Activated T-cell treated with anti-CD3 and anti-CD28 coated beads for 4 hours (primary cell): ENCODE measurements around the gene CNTN5.
"Not testable (repeated sequence)": the region's sequence is repeated elsewhere in the genome, so short reads cannot be mapped to it uniquely, and the experiment has no call there.

Source experiments
- DNase-seq: peaks from one replicate; pipeline ENCODE4 v3.0.0-alpha.2; 2020

Gene CNTN5

DNA sequence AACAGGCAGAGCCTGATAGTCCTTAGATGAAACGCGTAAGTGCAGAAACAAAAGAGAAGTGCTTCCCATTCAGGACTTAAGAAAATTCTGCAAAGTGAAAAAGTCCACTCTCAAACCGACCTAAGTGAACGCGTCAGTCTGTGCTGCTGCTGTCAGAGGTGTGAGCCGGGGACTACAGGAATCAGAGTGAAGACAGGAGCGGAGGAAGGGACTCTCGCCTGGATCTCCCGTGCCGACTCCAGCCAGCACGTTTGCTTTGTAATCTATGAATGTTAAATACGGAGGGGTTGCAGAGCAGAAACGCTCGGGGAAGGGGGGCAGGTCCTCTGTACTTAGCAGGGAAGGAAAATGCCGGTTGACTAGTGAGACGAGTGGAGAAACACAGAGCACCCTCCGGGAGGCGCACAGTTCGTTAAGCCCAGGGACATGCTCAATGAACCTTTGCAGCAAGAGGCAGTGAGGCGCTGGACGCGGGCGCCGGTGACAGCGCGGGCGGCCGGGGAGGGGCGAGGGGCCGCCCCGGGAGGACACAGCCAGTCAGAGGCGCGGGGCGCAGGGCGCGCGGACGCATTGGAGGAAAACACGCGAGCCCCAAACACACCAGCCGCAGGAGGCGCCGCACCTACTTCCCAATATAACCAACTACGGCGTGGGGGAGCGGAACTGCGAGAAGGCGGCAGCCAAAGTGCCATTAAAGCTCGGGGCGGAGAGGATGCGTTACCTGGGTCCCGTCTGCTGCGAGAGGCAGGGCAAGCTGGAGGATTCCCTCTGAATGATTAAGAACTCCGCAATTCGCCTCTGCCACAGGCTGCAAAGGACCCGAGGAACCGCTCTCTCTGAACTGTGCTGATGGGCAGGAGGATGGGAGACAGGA is at the start of gene CNTN5:
Gene CNTN5, plus strand, starts transcription at position 598 of the 874 bp plus-strand sequence.
- no peak for DNase-seq

DNA sequence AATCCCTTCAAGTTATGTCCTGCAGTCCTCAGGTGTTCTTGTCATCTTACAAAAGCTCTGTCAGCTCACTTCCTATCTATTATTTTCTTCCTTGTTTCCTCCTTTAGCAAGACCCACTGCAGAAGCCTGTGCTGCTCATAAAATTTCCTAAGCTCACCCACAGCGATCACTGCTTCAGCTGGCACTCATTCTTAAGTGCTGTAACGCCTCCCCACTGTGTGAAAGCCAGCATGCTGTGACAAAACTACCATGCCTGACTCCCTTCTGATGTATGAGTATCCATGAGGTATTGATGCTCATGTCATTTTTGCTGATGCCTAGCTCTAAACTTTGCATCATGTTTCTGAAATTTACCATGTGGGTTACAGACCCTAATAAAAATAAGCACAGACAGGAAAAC is 41.5 kb upstream of the CNTN5 start:
- no peak for DNase-seq

DNA sequence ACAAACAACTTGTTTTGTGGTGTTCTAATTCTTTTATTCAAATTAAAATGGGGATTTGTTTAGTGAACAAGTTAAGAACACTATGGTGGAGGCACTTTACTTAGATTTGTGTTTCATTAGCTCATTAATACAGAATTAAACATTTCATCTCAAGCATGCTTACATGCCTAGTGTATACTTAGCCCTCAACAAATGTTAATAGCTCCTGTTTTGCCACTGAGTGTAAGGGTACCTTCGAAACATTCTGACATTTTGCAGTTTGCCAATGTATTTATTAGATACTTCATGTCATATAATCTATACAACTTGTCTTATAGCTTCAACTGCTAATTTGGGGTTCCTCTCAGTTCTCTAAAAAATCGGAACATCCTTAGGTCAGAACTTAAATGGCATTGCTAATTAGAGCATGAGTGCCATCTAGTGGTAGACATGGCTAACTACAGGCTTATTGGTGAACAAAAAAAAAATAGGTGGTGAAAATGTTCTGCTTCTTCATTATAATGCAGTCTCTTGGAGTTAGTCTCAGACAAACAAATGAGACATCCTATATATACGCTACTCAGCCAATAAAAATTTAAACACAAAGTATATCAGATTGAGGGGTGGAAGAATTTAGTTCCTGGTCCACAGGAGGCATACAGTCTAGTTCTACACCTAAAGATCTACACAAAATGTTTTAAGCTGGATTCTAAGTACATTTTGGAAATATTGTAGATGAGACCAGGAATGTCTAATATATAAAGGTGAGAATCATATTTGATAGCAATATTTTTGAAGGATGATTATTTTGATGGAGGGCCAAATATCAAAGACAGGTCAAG is 4.9 kb upstream of the CNTN5 start:
- DNase-seq: no peak

DNA sequence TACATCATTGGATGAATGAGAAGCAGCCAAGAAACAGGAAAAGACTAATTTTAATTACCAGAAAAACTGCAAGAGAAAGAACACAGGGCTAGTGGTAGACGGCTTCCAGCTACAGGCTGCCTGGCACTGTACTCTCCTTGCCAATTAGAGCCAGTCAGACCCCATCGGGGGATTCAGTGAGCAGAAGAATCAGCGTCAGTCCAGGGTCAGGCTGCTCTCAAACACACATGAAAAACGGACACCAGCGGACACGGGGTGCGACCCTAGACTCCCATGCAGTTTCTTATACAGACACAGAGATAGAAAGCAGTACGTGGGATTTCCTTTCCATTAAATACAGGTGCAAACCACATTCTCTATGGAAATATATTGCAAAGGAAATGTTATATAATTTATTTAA is 1.1 kb upstream of the CNTN5 start:
- no peak for DNase-seq

DNA sequence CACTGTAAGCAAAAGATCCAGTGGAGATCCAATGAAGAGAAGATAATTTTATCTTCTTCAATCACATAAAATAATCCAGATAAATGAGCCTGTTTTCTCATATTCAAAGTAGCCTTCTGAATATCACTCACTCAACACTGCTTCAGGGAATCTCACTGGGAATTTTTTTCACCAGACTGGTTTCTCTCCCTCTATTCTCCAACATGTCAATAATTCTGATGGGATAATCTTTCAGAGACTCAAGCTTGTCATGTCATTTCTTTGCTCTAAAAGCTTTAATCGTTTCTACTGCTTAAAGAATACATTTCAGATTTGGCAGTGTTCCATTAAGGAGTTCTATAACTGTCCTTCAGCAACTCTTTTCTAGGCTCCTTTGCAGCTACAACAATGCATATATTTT is 16.3 kb downstream of the CNTN5 start:
- no peak for DNase-seq

DNA sequence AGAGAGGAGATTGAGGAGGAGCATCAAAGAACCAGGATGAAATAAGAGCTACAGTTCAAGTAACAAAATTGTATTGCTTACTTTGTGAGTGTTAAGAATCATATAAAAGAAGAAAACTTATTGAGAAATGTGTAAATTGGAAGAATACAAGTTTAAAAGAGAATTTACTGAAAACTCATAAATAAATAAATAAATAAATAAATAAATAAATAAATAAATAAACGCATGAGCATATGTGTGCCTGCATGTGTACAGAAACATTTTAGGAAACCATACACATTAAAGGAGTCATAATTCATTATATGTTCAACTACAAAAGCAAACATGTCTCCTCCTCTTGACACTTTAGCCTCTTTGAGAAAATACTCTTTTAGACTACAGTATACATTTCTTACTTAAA is 42.6 kb downstream of the CNTN5 start:
- DNase-seq: no peak

DNA sequence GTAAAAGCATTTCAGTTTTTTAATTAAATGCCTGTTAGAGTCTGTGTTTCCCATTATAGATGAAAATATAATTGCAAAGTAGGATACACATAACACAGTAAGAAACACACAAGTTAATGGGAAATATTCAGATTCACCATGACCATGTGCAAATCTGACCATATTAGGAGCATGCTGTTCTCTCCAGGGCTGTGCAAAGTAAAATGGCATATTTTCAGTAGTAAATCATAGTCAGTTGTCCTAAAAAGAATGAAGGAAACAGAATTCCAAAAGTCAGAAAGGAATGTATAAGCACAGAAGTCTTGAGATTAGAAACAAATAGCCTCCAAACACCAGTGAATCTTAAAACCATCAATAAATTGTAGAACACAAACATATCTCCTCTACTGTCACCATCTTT is 44.4 kb downstream of the CNTN5 start:
- DNase-seq: no peak

DNA sequence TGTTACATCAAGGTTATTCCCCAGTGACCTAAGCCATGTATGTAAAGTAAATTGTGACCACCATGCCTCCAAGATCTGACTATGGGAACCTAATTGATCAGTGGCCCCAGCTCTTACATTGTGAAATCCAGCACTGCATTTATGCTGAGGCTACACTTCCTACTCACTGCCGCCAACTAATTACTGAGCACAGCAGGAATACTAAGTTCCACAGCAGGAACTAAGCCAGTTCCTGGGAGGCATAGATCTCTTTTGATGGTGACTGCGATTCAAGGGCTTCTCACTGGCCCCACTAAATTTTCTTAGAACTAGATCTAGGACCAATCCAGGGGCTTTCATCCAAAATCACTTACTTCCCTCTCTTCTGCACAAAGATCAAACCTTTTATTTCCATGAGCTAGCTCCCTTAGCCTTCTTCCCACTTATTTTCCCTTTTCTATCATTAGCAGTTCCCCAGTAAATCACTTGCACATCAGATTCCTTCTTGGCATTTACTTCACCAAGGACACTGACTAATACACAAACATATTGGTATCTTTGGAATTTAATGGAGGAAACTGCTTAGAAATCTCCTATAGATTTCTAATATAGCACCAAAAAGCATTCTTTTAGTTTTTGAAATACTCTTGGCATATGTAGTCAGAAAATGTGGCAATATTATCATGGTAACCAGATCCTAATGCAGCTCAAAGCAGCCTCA is 46.0 kb downstream of the CNTN5 start:
- DNase-seq: no peak

DNA sequence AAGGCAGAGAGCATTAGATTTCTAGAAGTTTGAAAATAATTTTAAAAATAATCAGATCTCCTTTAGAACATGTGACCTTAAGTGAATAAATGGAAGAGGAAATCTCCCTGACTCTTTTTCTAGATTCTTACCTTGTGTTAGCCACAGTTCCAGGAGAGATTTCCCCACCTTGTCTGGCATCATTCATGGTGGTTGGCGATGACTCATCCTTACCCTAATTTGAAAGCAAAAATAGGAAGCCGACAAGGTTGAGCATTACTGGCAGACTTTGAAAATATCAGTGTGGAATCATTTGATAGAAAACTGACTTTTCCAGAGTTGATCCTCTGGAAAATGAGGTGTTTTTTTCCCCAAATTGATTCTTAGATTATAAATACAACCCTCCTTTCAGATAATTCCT is 48.1 kb downstream of the CNTN5 start:
- no peak for DNase-seq

DNA sequence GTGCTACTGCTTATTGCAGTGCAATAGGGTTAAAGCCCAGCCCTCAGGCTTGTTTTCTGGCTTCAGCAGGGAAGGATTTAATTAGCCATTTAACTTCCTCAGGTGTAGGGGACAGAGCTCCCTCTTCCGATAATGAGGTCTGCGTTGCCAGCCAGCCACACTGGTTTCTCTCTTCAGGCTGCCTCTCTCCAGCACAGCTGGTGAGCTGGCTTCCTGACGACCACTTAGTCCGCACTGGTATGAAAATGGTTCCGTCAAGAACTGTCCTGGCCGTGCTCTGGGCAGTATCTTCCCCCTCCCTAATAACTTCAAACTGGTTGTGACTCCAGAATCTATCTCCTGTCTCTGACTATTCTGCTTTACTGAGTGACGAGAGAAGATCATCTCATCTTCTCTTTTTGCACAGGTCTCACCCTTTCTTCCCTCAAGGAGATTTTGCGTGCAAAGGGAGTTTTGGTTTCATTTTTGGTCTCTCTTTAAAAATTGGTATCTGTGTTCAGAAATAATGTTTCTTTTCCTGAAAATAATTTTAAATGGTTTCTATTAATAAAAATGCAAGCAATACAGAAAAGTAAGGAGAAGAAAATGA is 49.2 kb downstream of the CNTN5 start:
- DNase-seq: no peak

DNA sequence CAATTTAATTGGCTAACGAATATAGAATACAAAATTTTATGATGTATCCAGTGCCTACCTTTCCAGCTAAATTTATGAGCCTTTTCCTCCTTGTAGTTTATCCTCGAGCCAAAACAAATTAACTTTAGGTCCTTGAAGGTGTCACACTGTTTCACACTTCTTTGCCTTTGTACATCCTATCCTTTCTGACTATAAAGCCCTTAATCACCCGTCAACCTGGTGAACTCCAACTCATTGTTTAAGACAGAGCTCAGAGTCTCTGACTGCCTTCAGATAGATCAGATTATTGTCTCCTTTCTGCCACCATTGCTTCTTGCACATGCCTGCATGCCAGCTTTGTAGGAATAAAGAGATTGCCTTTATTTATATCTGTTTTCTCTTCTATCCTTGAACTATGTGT is 58.8 kb downstream of the CNTN5 start:
- no peak for DNase-seq

DNA sequence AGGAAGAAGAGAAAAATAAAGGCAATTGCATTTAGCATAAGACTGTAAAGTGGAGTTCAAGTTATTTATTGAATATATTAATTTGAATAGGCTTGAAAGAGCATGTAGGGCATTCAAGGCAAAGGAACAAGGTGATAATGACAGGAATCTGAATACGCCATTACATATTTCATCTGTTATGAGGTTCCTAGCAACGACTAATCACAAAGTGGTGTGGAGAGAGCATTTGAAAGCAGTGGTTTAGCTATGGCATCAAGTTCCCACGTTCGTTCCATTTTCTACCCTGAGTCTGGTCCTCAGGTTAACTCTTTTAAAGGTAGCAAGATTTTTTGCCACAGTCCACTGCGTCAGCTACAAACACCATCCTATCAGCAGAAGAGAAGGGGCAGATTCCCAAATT is 59.4 kb downstream of the CNTN5 start:
- no peak for DNase-seq

DNA sequence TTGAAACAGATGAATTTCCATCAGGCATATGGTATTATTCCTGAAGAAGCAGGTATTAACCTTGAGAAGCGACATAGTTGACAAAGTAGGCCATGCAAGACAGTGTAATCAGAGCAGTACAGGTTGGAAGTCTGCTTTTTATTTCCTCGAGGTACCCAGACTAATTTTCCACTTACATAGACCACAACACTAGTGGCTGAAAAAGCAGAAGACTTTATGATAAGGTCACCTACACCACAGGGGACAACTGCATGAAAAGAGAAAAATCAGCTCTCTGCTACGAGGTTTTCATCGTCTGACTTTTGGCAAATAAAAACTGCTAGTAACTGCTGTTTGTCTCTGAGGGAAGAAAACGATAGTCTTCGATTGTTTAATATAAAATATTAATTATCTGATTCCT is 77.5 kb downstream of the CNTN5 start:
- no peak for DNase-seq

DNA sequence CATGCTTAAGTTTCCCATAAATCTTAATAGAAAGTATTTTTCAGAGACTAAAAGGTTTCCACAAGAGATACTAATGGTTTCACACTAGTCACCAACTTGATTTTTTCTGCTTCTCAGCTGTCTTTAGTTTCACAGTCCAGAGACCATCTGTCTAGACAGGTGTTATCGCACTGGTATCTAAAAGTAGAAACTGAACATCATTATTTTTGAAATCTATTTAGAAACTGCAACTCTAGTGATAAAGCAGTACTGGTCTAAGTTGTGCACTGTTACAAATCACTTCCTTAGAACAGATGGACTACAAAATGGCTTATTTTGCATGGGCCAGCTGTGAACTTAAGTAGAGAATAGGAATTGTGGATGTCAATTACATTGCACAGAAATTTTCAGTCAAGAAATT is 78.0 kb downstream of the CNTN5 start:
- no peak for DNase-seq

DNA sequence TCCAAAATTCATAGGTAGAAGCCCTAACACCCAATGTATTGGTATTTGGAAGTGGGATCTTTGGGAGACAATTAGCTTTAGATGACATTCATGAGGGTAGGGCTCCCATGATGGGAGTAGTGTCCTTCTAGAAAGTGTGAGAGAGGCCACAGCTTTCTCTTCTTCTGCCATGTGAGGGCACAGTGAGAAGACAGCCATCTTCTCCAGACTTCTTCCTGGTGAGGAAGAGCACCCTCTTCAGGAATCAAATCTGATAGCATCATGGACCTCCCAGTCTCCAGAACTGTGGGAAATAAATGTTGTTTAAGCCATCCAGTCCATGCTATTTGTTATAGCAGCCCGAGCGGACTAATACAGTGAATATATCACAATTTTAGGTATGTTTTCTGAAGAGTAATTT is 96.9 kb downstream of the CNTN5 start:
- DNase-seq: no peak

DNA sequence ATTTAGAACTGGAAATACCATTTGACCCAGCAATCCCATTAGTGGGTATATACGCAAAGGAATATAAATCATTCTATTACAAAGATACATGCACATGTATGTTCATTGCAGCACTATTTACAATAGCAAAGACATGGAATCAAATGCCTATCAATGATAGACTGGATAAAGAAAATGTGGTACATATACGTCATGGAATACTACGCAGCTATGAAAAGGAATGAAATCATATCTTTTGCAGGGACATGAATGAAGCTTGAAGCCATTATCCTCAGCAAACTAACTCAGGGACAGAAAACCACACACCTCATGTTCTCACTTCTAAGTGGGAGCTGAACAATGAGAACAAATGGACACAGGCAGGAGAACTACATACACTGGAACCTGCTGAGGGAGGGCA is 113.1 kb downstream of the CNTN5 start:
- not testable (repeated sequence) for DNase-seq

DNA sequence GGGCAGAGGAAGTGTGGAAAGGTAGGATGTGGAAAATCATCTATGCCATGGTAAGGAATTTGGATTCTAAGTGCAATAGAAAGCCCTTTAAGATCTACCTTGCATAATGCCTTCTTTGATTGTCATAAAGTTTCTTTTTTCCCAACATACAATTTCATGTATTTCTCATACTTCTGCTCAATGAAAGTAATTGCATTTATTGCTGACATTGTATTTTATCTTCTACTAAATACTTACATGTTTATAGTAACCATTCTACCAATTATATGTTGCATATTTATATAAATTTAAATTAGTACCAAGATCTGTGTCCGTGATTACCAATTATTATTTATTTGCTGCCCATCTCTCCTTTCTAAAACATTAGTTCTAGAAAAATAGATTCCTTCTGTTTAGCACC is 114.8 kb downstream of the CNTN5 start:
- DNase-seq: no peak

DNA sequence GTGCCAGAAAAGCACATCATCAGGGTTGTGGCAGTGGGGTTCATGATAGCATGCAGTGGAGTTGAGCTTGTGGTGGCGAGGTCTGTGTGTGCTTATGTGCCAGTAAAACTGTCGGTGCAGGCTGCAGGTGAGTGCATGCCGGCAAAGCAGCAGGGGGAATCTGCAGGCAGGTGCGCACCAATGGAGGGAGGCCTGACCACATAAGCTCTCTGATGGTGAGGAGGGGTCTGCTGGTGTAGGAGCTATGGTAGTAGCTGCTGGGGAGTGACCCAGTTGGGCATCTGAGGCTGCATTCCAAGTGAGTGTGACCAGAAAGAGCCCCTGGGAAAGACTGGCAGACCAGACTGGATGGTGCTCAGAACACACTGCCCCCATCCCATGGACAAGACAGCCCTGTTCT is 121.5 kb downstream of the CNTN5 start:
- no peak for DNase-seq

DNA sequence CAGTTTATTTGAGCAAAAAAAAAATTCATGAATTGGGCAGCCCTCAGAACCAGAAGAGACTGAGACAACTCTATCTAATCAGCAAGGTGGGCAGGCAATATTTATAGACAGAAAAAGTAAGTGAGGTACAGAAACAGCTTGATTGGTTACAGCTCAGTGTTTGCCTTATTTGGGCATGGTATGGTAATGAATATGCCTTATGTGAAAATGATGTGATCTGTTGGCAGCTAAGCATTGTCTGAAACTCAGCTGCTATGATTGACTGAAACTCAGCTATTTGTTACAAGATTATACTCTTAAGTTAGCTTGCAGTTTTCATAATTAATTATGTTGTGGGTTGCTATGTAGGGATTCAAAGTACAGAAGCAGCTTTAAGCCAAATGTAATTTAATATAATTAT is 127.6 kb downstream of the CNTN5 start:
- no peak for DNase-seq

DNA sequence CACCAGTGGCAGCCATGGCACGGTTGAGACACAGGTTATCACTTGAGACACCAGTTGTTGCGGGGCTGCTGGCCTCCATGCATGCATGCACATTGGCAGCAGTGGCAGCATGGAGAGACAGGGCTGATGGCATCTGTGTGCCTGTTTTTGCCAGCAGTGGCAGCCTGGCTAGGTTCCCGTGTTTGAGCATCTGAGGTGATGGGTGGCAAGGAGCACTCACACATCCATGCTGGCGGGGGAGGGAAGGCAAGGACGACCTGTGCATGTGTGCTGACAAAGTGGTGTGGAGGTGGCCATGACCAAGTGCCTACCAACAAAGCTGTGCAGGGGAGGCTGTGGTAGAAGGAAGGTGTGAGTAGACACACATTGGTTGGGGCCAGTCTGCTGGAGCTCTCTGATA is 133.5 kb downstream of the CNTN5 start:
- DNase-seq: no peak

DNA sequence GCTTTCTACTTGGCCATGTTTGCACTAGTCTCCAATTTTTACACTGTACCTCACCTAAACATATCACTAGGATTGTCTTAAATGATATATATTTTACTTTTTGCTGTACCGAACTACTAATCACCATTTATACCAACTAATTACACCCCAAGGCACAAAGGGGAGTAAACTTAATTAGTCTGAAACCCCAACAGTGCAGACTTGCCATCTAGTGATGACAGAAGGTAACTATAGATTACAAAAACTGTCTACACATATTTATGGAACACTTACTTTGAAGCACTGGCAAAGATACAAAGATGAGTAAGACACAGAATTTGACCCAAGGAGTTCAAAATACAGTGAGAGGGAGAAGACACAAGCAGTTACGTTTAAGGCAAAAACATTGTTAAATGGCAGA is 139.7 kb downstream of the CNTN5 start:
- no peak for DNase-seq

DNA sequence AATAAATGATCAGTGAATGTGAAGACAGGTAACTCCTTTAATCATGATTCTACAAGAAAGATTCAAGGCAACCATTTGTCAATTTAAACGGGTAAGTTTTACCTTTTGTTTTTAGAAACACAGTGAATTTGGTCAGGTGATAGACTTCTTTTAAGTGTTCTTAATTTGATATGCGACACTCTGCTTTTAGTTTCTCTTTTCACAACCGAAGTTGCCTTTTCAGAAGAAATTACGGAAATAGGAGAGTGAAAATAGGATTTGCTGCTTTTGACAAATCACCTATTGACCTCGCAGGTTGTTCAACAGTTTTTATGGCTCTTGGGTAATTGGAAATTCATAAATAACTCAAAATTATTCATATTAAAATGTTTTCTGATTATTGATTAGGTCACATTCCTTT is 142.1 kb downstream of the CNTN5 start:
- DNase-seq: no peak

DNA sequence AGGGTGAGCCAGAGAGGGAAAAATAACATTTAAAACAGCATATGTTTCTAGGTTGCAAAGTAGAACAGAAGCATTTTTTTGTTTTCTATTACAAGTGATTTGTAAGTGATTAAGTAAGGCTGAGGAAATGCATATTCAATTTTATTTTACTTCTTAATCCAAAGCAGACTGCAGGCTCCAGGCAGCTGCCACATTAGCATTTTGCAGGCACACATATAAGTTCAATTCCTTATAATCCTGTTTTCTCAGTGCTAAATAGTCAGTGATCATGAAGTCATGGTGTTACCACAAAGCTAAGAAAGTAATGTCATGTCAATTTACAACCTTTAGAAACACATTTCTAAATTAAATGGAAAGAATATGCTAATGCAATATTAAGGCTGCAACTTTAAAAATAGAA is 149.8 kb downstream of the CNTN5 start:
- DNase-seq: no peak
